HCT116 (cell line): ENCODE results near the gene MTOR.

Experiments
- CEBPB ChIP-seq: IDR thresholded peaks from 2 replicates; pipeline ENCODE4 v1.6.1; 2012; ENCODE audit warnings: low read depth
- CTCF ChIP-seq, 3 experiments: fragments of 200-600 bp in 1 of 3; sonication (generic) in 1 of 3; IDR thresholded peaks in 2 of 3; conservative IDR thresholded peaks in 1 of 3; 2 replicates each; pipeline ENCODE4 v1.5.1; 2012 to 2017; ENCODE audit warnings: low read depth in 2 of 3, low read length in 2 of 3, antibody characterized with exemption in 1 of 3, borderline replicate concordance in 1 of 3, control low read depth in 1 of 3, mild to moderate bottlenecking in 1 of 3, mixed read lengths in 1 of 3, mixed run types in 1 of 3, moderate library complexity in 1 of 3; ENCODE audit not compliant: insufficient read depth in 1 of 3
- EGR1 ChIP-seq: IDR thresholded peaks from 2 replicates; pipeline ENCODE4 v1.6.1; 2012; ENCODE audit warnings: low read depth
- ELF1 ChIP-seq: IDR thresholded peaks from 2 replicates; pipeline ENCODE4 v1.6.1; 2012; ENCODE audit warnings: low read depth, borderline replicate concordance
- EZH2phosphoT487 ChIP-seq: fragments of 200-600 bp; IDR thresholded peaks from 2 replicates; pipeline ENCODE4 v1.6.1; 2018; ENCODE audit warnings: antibody characterized with exemption, borderline replicate concordance
- JUND ChIP-seq: IDR thresholded peaks from 2 replicates; pipeline ENCODE4 v1.6.1; 2012
- POLR2A ChIP-seq: IDR thresholded peaks from 2 replicates; pipeline ENCODE4 v1.7.0; 2011; ENCODE audit warnings: borderline replicate concordance; ENCODE audit not compliant: insufficient read depth, insufficient read length; ENCODE audit errors: extremely low read depth
- POLR2AphosphoS5 ChIP-seq: IDR thresholded peaks from 2 replicates; pipeline ENCODE4 v1.6.1; 2011; ENCODE audit warnings: mild to moderate bottlenecking, low read depth, low read length, moderate library complexity
- RAD21 ChIP-seq: IDR thresholded peaks from 2 replicates; pipeline ENCODE4 v1.6.1; 2012; ENCODE audit warnings: low read depth, mild to moderate bottlenecking
- SP1 ChIP-seq: IDR thresholded peaks from 2 replicates; pipeline ENCODE4 v1.6.1; 2012; ENCODE audit warnings: low read depth
- YY1 ChIP-seq: IDR thresholded peaks from 2 replicates; pipeline ENCODE4 v1.6.1; 2011; ENCODE audit warnings: low read length, low read depth, moderate library complexity, mild to moderate bottlenecking; ENCODE audit not compliant: insufficient replicate concordance; ENCODE audit errors: extremely low read depth
- ZBTB33 ChIP-seq: IDR thresholded peaks from 2 replicates; pipeline ENCODE4 v1.6.1; 2011; ENCODE audit warnings: mild to moderate bottlenecking, low read length, moderate library complexity; ENCODE audit not compliant: insufficient replicate concordance; ENCODE audit errors: extremely low read depth

GRCh38 chr1:11175461-11175860, 86.9 kb downstream of the MTOR start:
- TF ChIP-seq CTCF (IDR thresholded peaks at IDR 0.05 in 2 of 3, conservative IDR thresholded peaks at IDR 0.05 in 1 of 3; ENCODE audit: borderline replicate concordance in 1 of 3, insufficient read depth in 1 of 3, low read depth in 2 of 3, low read length in 2 of 3): no peak
- no peak for TF ChIP-seq CEBPB
- TF ChIP-seq POLR2AphosphoS5: no peak
- TF ChIP-seq EZH2phosphoT487: no peak
- no peak for TF ChIP-seq YY1
- TF ChIP-seq POLR2A: no peak
- TF ChIP-seq RAD21: no peak
- no peak for TF ChIP-seq EGR1
- no peak for TF ChIP-seq ZBTB33
- no peak for TF ChIP-seq JUND
- no peak for TF ChIP-seq ELF1
- TF ChIP-seq SP1: no peak
